Measurements from ENCODE around the gene PRDM13.
"Not testable (repeated sequence)": the region's sequence is repeated elsewhere in the genome, so short reads cannot be mapped to it uniquely, and the experiment has no call there.

PRDM13 gene

GRCh38 chr6:99629293-99629692, 22.7 kb downstream of the PRDM13 start:
- DNase-seq (ENCODE audit: low spot score) = no peak

GRCh38 chr6:99637629-99638028, 31.0 kb downstream of the PRDM13 start:
- no peak for DNase-seq (ENCODE audit: low spot score)

- not testable (repeated sequence) for DNase-seq (ENCODE audit: low spot score)
Observed at GRCh38 chr6:99638358-99638757, 31.7 kb downstream of the PRDM13 start.

GRCh38 chr6:99641270-99641669, 34.6 kb downstream of the PRDM13 start:
- no peak for DNase-seq (ENCODE audit: low spot score)

- DNase-seq (ENCODE audit: low spot score) = no peak
Observed at GRCh38 chr6:99645986-99646385, 39.4 kb downstream of the PRDM13 start.

- not testable (repeated sequence) for DNase-seq (ENCODE audit: low spot score)
Observed at GRCh38 chr6:99650091-99650571, 43.5 kb downstream of the PRDM13 start.

GRCh38 chr6:99660206-99660605, 53.6 kb downstream of the PRDM13 start:
- DNase-seq (ENCODE audit: low spot score) = no peak

- no peak for DNase-seq (ENCODE audit: low spot score)
Observed at GRCh38 chr6:99661870-99662269, 55.2 kb downstream of the PRDM13 start.

- no peak for DNase-seq (ENCODE audit: low spot score)
Observed at GRCh38 chr6:99662616-99663015, 56.0 kb downstream of the PRDM13 start.
